CD4-positive, CD25-positive, alpha-beta regulatory T cell (primary cell): Measurements from ENCODE around the gene BMP6. TPM values are rescaled to one million over a fixed set of nuclear protein-coding genes. Genes with fewer than 3 reads are reported as not detected.
A peak's percentile ranks its signal among the peaks of the same experiment; 100 is the strongest.

Source experiments
- ATAC-seq, 2 donors: fragments of 150-1000 bp; cut with Tn5 transposase; one replicate each; pipeline ENCODE4 v1.10.0; 2021; ENCODE audit warnings: low read depth in 2 of 2, moderate number of reproducible peaks in 2 of 2, moderate library complexity in 1 of 2
- DNase-seq, 3 donors: peaks; one replicate each; pipeline versions ENCODE4 v3.0.0 to v3.0.0-alpha.2; 2012 to 2022; ENCODE audit warnings: mixed read lengths in 1 of 3
- H3K27ac ChIP-seq: one replicate; pipeline ENCODE4 v1.7.0; 2013; ENCODE audit warnings: mild to moderate bottlenecking, low read length; ENCODE audit not compliant: insufficient read depth, poor library complexity, severe bottlenecking
- H3K27me3 ChIP-seq: one replicate; pipeline ENCODE4 v1.7.0; 2013; ENCODE audit warnings: low read length; ENCODE audit not compliant: control insufficient read depth, insufficient read depth
- H3K36me3 ChIP-seq: one replicate; pipeline ENCODE4 v1.7.0; 2013; ENCODE audit warnings: mild to moderate bottlenecking, low read length, moderate library complexity; ENCODE audit not compliant: control insufficient read depth, insufficient read depth
- H3K4me1 ChIP-seq: 2 replicates; pipeline ENCODE4 v1.7.0; 2013; ENCODE audit warnings: mild to moderate bottlenecking, low read length; ENCODE audit not compliant: insufficient read depth, control insufficient read depth, poor library complexity, severe bottlenecking
- H3K4me3 ChIP-seq: one replicate; pipeline ENCODE4 v1.7.0; 2013; ENCODE audit warnings: low read depth, mild to moderate bottlenecking, low read length, moderate library complexity
- H3K9me3 ChIP-seq, 2 experiments: 1 replicate in 1 of 2; 2 replicates in 1 of 2; pipeline ENCODE4 v1.7.0; 2013; ENCODE audit warnings: low read length in 2 of 2, mild to moderate bottlenecking in 1 of 2, moderate library complexity in 1 of 2; ENCODE audit not compliant: control insufficient read depth in 2 of 2
- H3K27ac Mint-ChIP-seq, 3 donors: one replicate each; pipeline ENCODE4 v1.8.0; 2020 to 2022; ENCODE audit warnings: mild to moderate bottlenecking in 3 of 3, mixed read lengths in 3 of 3, moderate library complexity in 2 of 3
- H3K27me3 Mint-ChIP-seq: one replicate; pipeline ENCODE4 v1.8.0; 2022; ENCODE audit warnings: mild to moderate bottlenecking, mixed read lengths
- H3K36me3 Mint-ChIP-seq: one replicate; pipeline ENCODE4 v1.8.0; 2020; ENCODE audit warnings: mixed read lengths
- H3K4me1 Mint-ChIP-seq, 4 donors: one replicate each; pipeline ENCODE4 v1.8.0; 2020 to 2022; ENCODE audit warnings: mixed read lengths in 4 of 4, mild to moderate bottlenecking in 1 of 4
- H3K4me3 Mint-ChIP-seq, 4 donors: one replicate each; pipeline ENCODE4 v1.8.0; 2020 to 2022; ENCODE audit warnings: mild to moderate bottlenecking in 4 of 4, mixed read lengths in 4 of 4, moderate library complexity in 3 of 4
- H3K9me3 Mint-ChIP-seq, 7 donors: one replicate each; pipeline ENCODE4 v1.8.0; 2020 to 2022; ENCODE audit warnings: mixed read lengths in 7 of 7, mild to moderate bottlenecking in 3 of 7, moderate library complexity in 2 of 7
- polyA plus RNA-seq, 4 donors: library from polyadenylated mRNA; unstranded; fragments of 300-500 nt; fragmentation: Illumina TruSeq; gene quantifications; one replicate each; pipeline ENCODE4 v1.2.3, GENCODE V29; 2021
- total RNA-seq: library from RNA; stranded (reverse); gene quantifications from one replicate; pipeline ENCODE4 v1.2.3, GENCODE V29; 2022

Gene BMP6
- total and polyA plus RNA-seq, 5 donors from 2014 or later, result 1.2 TPM; not detected in 4

DNA sequence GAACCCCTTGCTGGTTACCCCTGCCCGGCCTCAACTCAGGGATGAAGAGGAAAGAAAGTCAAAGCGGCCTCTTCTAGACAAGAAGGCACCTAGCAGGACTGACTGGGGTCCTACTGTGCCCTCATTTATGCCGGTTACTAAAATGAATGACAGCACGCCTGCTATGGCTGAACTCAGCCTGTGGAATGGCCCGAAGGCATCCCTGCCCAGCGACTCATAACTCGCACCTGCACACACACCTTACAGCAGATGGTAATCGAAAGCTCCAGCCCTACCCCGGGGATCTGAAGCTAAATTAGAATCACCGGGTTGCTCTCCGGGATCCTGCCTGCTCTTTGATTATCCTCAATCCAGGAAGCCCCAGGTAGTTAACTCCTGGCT is 185.4 kb downstream of the BMP6 start:
- Mint-ChIP-seq H3K36me3 (no peaks in the 10 kb centered on the region), H3K27ac (no peak overlapping the region), H3K4me1 (peaks cover 0 to 14% (median 7%) of the 10 kb centered on the region in 4 donors), H3K9me3 (no peaks in the 10 kb centered on the region), H3K27me3 (no peaks in the 10 kb centered on the region), H3K4me3 (no peak overlapping the region)
- no peak for ATAC-seq
- Histone ChIP-seq H3K27ac (no peak overlapping the region), H3K4me3 (peak overlapping the region; percentile 55), H3K27me3 (peaks cover 3% of the 10 kb centered on the region), H3K4me1 (peaks cover 12% of the 10 kb centered on the region), H3K36me3 (no peaks in the 10 kb centered on the region), H3K9me3 (no peaks in the 10 kb centered on the region)
- no peak for DNase-seq

DNA sequence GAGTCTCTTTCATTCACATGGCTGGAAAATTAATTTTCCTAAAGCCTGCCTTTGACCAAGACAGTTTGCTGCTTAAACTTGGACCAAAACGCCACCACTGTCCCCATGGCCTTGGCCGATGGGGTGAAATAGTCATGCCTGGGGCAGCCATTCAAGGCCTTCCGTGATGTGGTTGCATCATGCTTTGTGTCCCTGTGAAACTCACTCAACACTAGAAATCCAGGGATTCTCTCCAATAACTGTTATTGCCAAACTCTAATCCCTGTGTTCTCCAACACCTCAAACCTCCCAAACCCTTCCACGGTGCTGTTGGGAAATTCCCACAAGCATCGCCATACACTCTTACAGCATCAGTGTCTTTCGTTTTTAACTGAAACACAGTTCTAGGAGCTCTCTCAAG is 186.1 kb downstream of the BMP6 start:
- H3K27ac ChIP-seq, result no peak overlapping the region
- H3K27me3 ChIP-seq, result peaks cover 3% of the 10 kb centered on the region
- H3K36me3 ChIP-seq, result no peaks in the 10 kb centered on the region
- Mint-ChIP-seq H3K4me1 (peaks cover 0 to 9% (median 6%) of the 10 kb centered on the region in 4 donors), H3K27me3 (no peaks in the 10 kb centered on the region), H3K27ac (no peak overlapping the region), H3K9me3 (no peaks in the 10 kb centered on the region), H3K36me3 (no peaks in the 10 kb centered on the region), H3K4me3 (no peak overlapping the region)
- no peak for DNase-seq
- no peak for ATAC-seq
- H3K4me3 ChIP-seq, result no peak overlapping the region
- H3K4me1 ChIP-seq, result peaks cover 12% of the 10 kb centered on the region
- no peaks in the 10 kb centered on the region for H3K9me3 ChIP-seq

DNA sequence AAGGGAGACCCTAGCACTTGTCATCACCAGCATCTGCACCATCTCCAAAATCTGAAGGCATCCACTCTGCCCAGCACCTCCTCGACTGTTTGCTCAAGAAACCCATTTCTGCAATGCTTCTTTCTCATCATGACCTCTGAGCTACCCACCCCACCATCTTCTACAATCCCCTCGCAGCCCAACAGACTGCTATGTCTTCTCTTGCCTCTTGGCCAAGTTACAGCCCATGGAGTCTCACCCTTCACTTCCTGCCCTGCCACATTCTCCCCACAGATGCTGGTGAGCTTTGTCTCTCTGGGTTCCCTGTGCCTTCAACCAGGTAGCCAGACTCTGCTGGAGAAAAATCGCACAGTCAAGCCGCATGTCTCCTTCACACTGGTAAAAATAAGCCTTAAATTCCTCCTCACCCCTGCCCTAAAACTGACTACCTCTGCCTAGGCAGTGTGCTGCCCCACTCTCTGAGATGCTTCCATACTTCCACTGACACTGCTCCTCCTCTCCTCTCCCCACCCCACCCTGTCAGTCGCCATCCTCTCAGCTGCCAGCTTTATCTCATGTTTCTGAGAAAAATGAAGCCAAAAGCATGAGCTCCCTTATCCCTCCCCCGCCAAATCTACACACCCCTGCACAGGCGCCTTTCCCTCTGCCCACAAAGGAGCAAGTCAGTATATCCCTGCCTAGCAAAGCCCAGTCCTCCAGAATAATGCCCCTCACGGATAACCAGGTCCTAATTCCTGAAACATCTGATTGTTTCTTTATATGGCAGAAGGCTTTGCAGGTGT is 187.0 kb downstream of the BMP6 start:
- Mint-ChIP-seq H3K27ac (no peak overlapping the region), H3K4me1 (peaks cover 0 to 9% (median 4%) of the 10 kb centered on the region in 4 donors), H3K27me3 (no peaks in the 10 kb centered on the region), H3K4me3 (no peak overlapping the region), H3K9me3 (no peaks in the 10 kb centered on the region), H3K36me3 (no peaks in the 10 kb centered on the region)
- Histone ChIP-seq H3K4me1 (peaks cover 12% of the 10 kb centered on the region), H3K27me3 (peaks cover 3% of the 10 kb centered on the region), H3K4me3 (no peak overlapping the region), H3K9me3 (no peaks in the 10 kb centered on the region), H3K27ac (no peak overlapping the region), H3K36me3 (no peaks in the 10 kb centered on the region)
- ATAC-seq (no peak), DNase-seq (no peak)

- Histone ChIP-seq H3K27ac (no peak overlapping the region), H3K9me3 (no peaks in the 10 kb centered on the region), H3K4me3 (no peak overlapping the region), H3K4me1 (peaks cover 8% of the 10 kb centered on the region), H3K27me3 (peaks cover 5% of the 10 kb centered on the region), H3K36me3 (no peaks in the 10 kb centered on the region)
- DNase-seq (no peak), ATAC-seq (no peak)
- Mint-ChIP-seq H3K36me3 (no peaks in the 10 kb centered on the region), H3K4me1 (peaks cover 0 to 4% (median 0%) of the 10 kb centered on the region in 4 donors), H3K4me3 (no peak overlapping the region), H3K27me3 (no peaks in the 10 kb centered on the region), H3K9me3 (no peaks in the 10 kb centered on the region), H3K27ac (no peak overlapping the region)
Measured at GRCh38 chr6:7914311-7914710, 188.4 kb downstream of the BMP6 start.

GRCh38 chr6:7914991-7915789 is 189.3 kb downstream of the BMP6 start:
- no peak for ATAC-seq
- Mint-ChIP-seq H3K4me3 (no peak overlapping the region), H3K4me1 (no peaks in the 10 kb centered on the region), H3K9me3 (no peaks in the 10 kb centered on the region), H3K27ac (no peak overlapping the region), H3K36me3 (no peaks in the 10 kb centered on the region), H3K27me3 (no peaks in the 10 kb centered on the region)
- Histone ChIP-seq H3K4me3 (no peak overlapping the region), H3K27me3 (peaks cover 8% of the 10 kb centered on the region), H3K9me3 (no peaks in the 10 kb centered on the region), H3K27ac (no peak overlapping the region), H3K4me1 (peaks cover 3% of the 10 kb centered on the region), H3K36me3 (no peaks in the 10 kb centered on the region)
- no peak for DNase-seq

DNA sequence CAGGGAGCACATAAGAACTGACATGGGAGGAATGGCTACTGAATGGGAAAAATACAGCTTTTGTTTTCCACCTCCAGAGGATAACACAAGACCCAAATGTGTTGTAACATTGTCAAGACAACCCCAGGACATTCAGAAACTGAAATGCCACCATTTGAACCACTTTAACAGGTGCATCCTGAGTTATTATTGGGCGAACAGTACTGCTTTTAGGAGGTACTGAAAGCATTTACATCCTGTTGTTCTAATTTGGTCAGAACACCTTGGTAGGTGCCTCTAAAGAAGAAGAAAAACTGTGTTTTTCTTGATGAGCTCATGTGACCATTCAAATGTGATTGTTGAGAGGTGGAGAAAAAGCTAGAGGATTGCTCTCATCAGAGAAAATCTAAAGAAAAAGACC is 191.1 kb downstream of the BMP6 start:
- Histone ChIP-seq H3K9me3 (no peaks in the 10 kb centered on the region), H3K27ac (no peak overlapping the region), H3K4me1 (no peaks in the 10 kb centered on the region), H3K36me3 (no peaks in the 10 kb centered on the region), H3K4me3 (no peak overlapping the region), H3K27me3 (peaks cover 9% of the 10 kb centered on the region)
- no peaks in the 10 kb centered on the region for H3K36me3 Mint-ChIP-seq
- ATAC-seq (no peak), DNase-seq (peak in 1 of 3 donors; percentile 20)
- no peaks in the 10 kb centered on the region for H3K9me3 Mint-ChIP-seq
- no peak overlapping the region for H3K4me3 Mint-ChIP-seq
- no peak overlapping the region for H3K27ac Mint-ChIP-seq
- no peaks in the 10 kb centered on the region for H3K27me3 Mint-ChIP-seq
- H3K4me1 Mint-ChIP-seq, result no peaks in the 10 kb centered on the region

DNA sequence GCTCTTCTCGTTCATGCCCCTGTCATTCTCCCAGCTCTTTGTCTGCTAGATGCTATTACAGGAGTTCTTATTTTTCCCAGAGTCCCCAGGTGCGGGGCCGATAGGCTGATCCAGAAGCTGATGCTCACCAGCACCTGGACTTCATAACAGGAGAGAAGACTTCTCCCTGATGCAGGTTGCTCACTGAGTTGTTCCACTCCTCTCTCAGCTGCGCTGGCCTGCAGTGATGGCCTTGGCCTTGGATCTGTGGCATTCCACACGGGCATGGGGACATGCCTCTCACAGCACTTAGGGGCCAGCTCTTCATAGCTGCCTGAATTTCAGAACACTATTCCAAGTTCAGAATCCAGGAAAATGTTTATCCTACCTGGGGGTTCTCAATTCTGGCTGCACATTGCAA is 191.8 kb downstream of the BMP6 start:
- H3K4me3 Mint-ChIP-seq, result no peak overlapping the region

More for the DNA sequence above, 191.8 kb downstream of the BMP6 start:
- no peaks in the 10 kb centered on the region for H3K9me3 Mint-ChIP-seq
- H3K27ac Mint-ChIP-seq, result no peak overlapping the region
- Histone ChIP-seq H3K9me3 (no peaks in the 10 kb centered on the region), H3K36me3 (no peaks in the 10 kb centered on the region), H3K27me3 (peaks cover 12% of the 10 kb centered on the region), H3K4me3 (no peak overlapping the region), H3K27ac (no peak overlapping the region), H3K4me1 (no peaks in the 10 kb centered on the region)
- no peaks in the 10 kb centered on the region for H3K36me3 Mint-ChIP-seq
- DNase-seq (no peak), ATAC-seq (no peak)
- H3K4me1 Mint-ChIP-seq, result no peaks in the 10 kb centered on the region
- no peaks in the 10 kb centered on the region for H3K27me3 Mint-ChIP-seq
